ENCODE measurements around the gene GATAD2B.

DNA sequence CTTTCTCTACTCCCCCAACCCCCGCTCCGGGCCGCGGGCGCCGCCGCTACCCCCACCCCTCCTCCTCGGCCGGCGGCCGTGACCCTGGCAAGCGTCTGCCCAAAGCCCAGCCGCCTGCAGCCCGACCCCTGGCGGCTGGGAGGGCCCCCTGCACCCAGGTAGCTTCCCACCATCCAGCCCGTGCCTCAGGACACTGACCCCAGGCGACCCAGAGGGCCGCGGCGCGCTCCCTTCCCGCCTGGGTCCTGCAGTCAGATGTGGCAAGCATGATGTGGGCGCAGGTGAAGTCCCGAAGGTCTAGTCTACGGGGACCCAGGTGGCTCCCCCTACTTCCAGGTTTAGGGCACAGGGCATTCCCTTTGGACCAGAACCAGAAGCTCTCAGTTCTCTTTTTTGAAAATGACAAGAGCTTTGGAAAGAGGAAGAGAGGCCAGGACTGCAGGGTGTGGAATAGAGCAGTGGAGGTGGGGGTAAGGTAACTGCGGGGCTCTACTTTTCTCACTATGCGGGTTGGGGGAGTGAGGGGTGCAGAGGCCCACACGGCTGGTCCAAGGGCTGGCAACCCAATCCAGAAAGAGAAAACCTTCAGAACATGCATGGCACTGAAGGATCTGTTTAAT lies 24.0 kb upstream of the GATAD2B start, which contains the start of gene DENND4B:
- TF ChIP-seq POLR2A (IDR thresholded peaks at IDR 0.05; ENCODE audit: low read length) (no peak), BHLHE40 (IDR thresholded peaks at IDR 0.05; ENCODE audit: low read depth, low read length) (no peak), FOSL2 (IDR thresholded peaks at IDR 0.05) (no peak), FOSL2 (CRISPR knock-in tag; IDR thresholded peaks at IDR 0.05) (no peak), RAD21 (conservative IDR thresholded peaks at IDR 0.05 in 1 of 2, IDR thresholded peaks at IDR 0.05 in 1 of 2) (peak; percentile 35 to 52; a peak in 4 of 5 replicates), EP300 (IDR thresholded peaks at IDR 0.05) (no peak), HMGXB4 (CRISPR knock-in tag; IDR thresholded peaks at IDR 0.05; ENCODE audit: borderline replicate concordance) (no peak), HEYL (CRISPR knock-in tag; IDR thresholded peaks at IDR 0.05) (no peak)
- TF ChIP-seq, protein P1, sequence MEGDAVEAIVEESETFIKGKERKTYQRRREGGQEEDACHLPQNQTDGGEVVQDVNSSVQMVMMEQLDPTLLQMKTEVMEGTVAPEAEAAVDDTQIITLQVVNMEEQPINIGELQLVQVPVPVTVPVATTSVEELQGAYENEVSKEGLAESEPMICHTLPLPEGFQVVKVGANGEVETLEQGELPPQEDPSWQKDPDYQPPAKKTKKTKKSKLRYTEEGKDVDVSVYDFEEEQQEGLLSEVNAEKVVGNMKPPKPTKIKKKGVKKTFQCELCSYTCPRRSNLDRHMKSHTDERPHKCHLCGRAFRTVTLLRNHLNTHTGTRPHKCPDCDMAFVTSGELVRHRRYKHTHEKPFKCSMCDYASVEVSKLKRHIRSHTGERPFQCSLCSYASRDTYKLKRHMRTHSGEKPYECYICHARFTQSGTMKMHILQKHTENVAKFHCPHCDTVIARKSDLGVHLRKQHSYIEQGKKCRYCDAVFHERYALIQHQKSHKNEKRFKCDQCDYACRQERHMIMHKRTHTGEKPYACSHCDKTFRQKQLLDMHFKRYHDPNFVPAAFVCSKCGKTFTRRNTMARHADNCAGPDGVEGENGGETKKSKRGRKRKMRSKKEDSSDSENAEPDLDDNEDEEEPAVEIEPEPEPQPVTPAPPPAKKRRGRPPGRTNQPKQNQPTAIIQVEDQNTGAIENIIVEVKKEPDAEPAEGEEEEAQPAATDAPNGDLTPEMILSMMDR (IDR thresholded peaks at IDR 0.05) = peak; percentile 91
